Ishikawa (cell line): ENCODE data around the gene PTPRD.

Experiments
- CEBPB ChIP-seq: IDR thresholded peaks from 2 replicates; pipeline ENCODE4 v1.6.1; 2012
- CREB1 ChIP-seq: IDR thresholded peaks from 2 replicates; pipeline ENCODE4 v1.6.1; 2012; ENCODE audit warnings: low read depth
- EGR1 ChIP-seq: IDR thresholded peaks from 2 replicates; pipeline ENCODE4 v1.6.1; 2012
- EP300 ChIP-seq: IDR thresholded peaks from 2 replicates; pipeline ENCODE4 v1.6.1; 2012; ENCODE audit warnings: borderline replicate concordance
- FOXM1 ChIP-seq: IDR thresholded peaks from 2 replicates; pipeline ENCODE4 v1.6.1; 2012; ENCODE audit warnings: low read depth, borderline replicate concordance
- MAX ChIP-seq: IDR thresholded peaks from 2 replicates; pipeline ENCODE4 v1.6.1; 2012
- NFIC ChIP-seq: IDR thresholded peaks from 2 replicates; pipeline ENCODE4 v1.6.1; 2012
- RAD21 ChIP-seq: IDR thresholded peaks from 2 replicates; pipeline ENCODE4 v1.6.1; 2012; ENCODE audit warnings: low read depth
- REST ChIP-seq: IDR thresholded peaks from 2 replicates; pipeline ENCODE4 v1.6.1; 2012; ENCODE audit warnings: low read depth, mild to moderate bottlenecking
- TAF1 ChIP-seq: IDR thresholded peaks from 2 replicates; pipeline ENCODE4 v1.6.1; 2012; ENCODE audit warnings: low read depth, mild to moderate bottlenecking
- TCF12 ChIP-seq: IDR thresholded peaks from 2 replicates; pipeline ENCODE4 v1.6.1; 2012; ENCODE audit warnings: low read depth
- TEAD4 ChIP-seq: IDR thresholded peaks from 2 replicates; pipeline ENCODE4 v1.6.1; 2012
- USF1 ChIP-seq: IDR thresholded peaks from 2 replicates; pipeline ENCODE4 v1.6.1; 2012
- YY1 ChIP-seq: IDR thresholded peaks from 2 replicates; pipeline ENCODE4 v1.6.1; 2012; ENCODE audit warnings: low read depth
- ZBTB7A ChIP-seq: IDR thresholded peaks from 2 replicates; pipeline ENCODE4 v1.6.1; 2012; ENCODE audit warnings: low read depth

Gene PTPRD

GRCh38 chr9:8757881-8758280, 1854.9 kb downstream of the PTPRD start:
- TF ChIP-seq TCF12 (no peak), CREB1 (no peak), TAF1 (no peak), CEBPB (no peak), FOXM1 (no peak), EGR1 (no peak), REST (no peak), TEAD4 (no peak), MAX (no peak)

- TF ChIP-seq ZBTB7A: no peak
- TF ChIP-seq MAX: no peak
- no peak for TF ChIP-seq TEAD4
- no peak for TF ChIP-seq NFIC
- TF ChIP-seq CEBPB: no peak
- no peak for TF ChIP-seq TAF1
- no peak for TF ChIP-seq TCF12
Observed at GRCh38 chr9:8754751-8755150, 1858.1 kb downstream of the PTPRD start.

- TF ChIP-seq TCF12: no peak
- TF ChIP-seq REST: no peak
- no peak for TF ChIP-seq MAX
- TF ChIP-seq TEAD4: no peak
- no peak for TF ChIP-seq FOXM1
- TF ChIP-seq RAD21: no peak
- no peak for TF ChIP-seq ZBTB7A
- TF ChIP-seq USF1: no peak
- no peak for TF ChIP-seq YY1
- TF ChIP-seq TAF1: no peak
- TF ChIP-seq NFIC: no peak
- no peak for TF ChIP-seq EP300
Observed at GRCh38 chr9:8751406-8751930, 1861.3 kb downstream of the PTPRD start.

- TF ChIP-seq MAX: no peak
- no peak for TF ChIP-seq NFIC
- no peak for TF ChIP-seq YY1
- no peak for TF ChIP-seq FOXM1
Observed at GRCh38 chr9:8750639-8751051, 1862.2 kb downstream of the PTPRD start.

GRCh38 chr9:8745347-8745746, 1867.5 kb downstream of the PTPRD start:
- TF ChIP-seq EP300 (no peak), ZBTB7A (no peak), CREB1 (no peak), REST (no peak), USF1 (no peak), YY1 (no peak), RAD21 (no peak), TEAD4 (no peak), EGR1 (no peak), TAF1 (no peak), MAX (no peak), TCF12 (no peak), CEBPB (no peak), NFIC (no peak), FOXM1 (no peak)
